Activated CD8-positive, alpha-beta T cell treated with anti-CD3 and anti-CD28 coated beads for 36 hours (primary cell): ENCODE results near the gene ZFYVE27. TPM values are rescaled to one million over a fixed set of nuclear protein-coding genes. Genes with fewer than 3 reads are reported as not detected.

ENCODE experiments used
- ATAC-seq: fragments of 200-7000 bp; cut with Tn5 transposase; one replicate; pipeline ENCODE4 v1.10.0; 2021; ENCODE audit warnings: mild to moderate bottlenecking, moderate library complexity
- CTCF ChIA-PET: fragments of 350-600 bp; sonication (Branson Sonifier 250); formaldehyde crosslinking; loops from one replicate; lab custom pipeline; 2021; ENCODE audit warnings: antibody characterized with exemption; lab: Charles Lee
- POLR2A ChIA-PET: fragments of 350-600 bp; sonication (Branson Sonifier 250); formaldehyde crosslinking; loops from one replicate; lab custom pipeline; 2021; ENCODE audit warnings: antibody characterized with exemption; lab: Charles Lee
- DNase-seq: peaks from one replicate; pipeline ENCODE4 v3.0.0-alpha.2; 2020
- H3K27ac Mint-ChIP-seq: one replicate; pipeline ENCODE4 v1.8.0; 2021; ENCODE audit warnings: mild to moderate bottlenecking, mixed read lengths
- H3K27me3 Mint-ChIP-seq: one replicate; pipeline ENCODE4 v1.8.0; 2021; ENCODE audit warnings: mixed read lengths
- H3K36me3 Mint-ChIP-seq: one replicate; pipeline ENCODE4 v1.8.0; 2021; ENCODE audit warnings: low read depth, mixed read lengths
- H3K4me1 Mint-ChIP-seq: one replicate; pipeline ENCODE4 v1.8.0; 2021; ENCODE audit warnings: low read depth, mixed read lengths
- H3K4me3 Mint-ChIP-seq: one replicate; pipeline ENCODE4 v1.8.0; 2021; ENCODE audit warnings: mild to moderate bottlenecking, moderate library complexity, mixed read lengths
- H3K9me3 Mint-ChIP-seq: one replicate; pipeline ENCODE4 v1.8.0; 2021; ENCODE audit warnings: mixed read lengths
- intact Hi-C: fragments of 100-400 bp; cut with micrococcal nuclease; formaldehyde crosslinking; loops from one replicate; pipeline ENCODE4 v1.10.0; 2022
- total RNA-seq, 2 experiments: library from RNA; stranded (reverse); gene quantifications; one replicate each; pipeline ENCODE4 v1.2.3, GENCODE V29; 2021
- TF ChIP-seq, protein P1 (sequence below): fragments of 200-600 bp; IDR thresholded peaks from one replicate; pipeline ENCODE4 v1.8.0; 2022; ENCODE audit warnings: antibody characterized with exemption, mild to moderate bottlenecking

The ZFYVE27 gene
- total RNA-seq, 2 experiments from 2014 or later = 18.1 to 20.1 TPM

DNA sequence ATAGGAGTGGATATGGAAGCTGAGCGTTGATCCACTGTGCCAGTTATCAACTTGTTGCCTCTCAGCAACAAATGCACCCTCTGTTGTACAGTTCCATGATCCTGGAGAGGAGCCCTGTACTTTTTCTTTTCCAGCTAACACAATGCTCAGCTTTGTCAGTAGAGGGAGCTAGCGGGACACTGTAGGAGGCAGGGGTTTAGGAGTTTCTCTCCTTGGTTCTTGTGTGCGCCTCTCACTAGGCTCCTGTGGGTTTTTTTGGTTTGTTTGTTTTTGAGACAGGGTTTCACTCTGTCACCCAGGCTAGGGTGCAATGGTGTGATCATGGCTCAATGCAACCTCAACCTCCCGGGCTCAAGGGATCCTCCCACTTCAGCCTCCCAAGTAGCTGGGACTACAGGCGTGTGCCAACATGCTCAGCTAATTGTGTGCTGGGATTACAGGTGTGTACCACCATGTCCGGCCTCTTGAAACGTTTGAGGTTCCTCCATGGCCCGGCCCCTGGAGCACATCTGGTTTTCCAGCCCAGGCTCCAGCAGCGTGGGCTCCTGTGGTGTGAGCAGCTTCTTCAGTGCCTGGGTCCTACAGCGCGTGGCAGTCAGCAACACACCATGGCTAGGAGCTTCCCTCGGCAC, 35.4 kb upstream of the ZFYVE27 start:
- Mint-ChIP-seq H3K27me3 (no peaks in the 10 kb centered on the region), H3K9me3 (no peaks in the 10 kb centered on the region), H3K4me3 (no peak overlapping the region), H3K36me3 (no peaks in the 10 kb centered on the region), H3K4me1 (no peaks in the 10 kb centered on the region), H3K27ac (no peak overlapping the region)
- intact Hi-C loops = no loop called here
- ChIA-PET POLR2A (interaction anchor here (1.0 to 1.5 kb wide), 3 partner anchors 9 to 60 kb away, joined by 3 to 5 read pairs (median 3); no protein-coding TSS in a partner anchor), CTCF (interaction anchor here (0.6 to 20.1 kb wide), 33 partner anchors 11 to 467 kb away, joined by 3 to 537 read pairs (median 4); partner anchors contain the start of genes AVPI1, MARVELD1 and ZFYVE27)
- TF ChIP-seq, protein P1, sequence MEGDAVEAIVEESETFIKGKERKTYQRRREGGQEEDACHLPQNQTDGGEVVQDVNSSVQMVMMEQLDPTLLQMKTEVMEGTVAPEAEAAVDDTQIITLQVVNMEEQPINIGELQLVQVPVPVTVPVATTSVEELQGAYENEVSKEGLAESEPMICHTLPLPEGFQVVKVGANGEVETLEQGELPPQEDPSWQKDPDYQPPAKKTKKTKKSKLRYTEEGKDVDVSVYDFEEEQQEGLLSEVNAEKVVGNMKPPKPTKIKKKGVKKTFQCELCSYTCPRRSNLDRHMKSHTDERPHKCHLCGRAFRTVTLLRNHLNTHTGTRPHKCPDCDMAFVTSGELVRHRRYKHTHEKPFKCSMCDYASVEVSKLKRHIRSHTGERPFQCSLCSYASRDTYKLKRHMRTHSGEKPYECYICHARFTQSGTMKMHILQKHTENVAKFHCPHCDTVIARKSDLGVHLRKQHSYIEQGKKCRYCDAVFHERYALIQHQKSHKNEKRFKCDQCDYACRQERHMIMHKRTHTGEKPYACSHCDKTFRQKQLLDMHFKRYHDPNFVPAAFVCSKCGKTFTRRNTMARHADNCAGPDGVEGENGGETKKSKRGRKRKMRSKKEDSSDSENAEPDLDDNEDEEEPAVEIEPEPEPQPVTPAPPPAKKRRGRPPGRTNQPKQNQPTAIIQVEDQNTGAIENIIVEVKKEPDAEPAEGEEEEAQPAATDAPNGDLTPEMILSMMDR = peak; percentile 89
- DNase-seq (peak; percentile 61), ATAC-seq (peak; percentile 99)

DNA sequence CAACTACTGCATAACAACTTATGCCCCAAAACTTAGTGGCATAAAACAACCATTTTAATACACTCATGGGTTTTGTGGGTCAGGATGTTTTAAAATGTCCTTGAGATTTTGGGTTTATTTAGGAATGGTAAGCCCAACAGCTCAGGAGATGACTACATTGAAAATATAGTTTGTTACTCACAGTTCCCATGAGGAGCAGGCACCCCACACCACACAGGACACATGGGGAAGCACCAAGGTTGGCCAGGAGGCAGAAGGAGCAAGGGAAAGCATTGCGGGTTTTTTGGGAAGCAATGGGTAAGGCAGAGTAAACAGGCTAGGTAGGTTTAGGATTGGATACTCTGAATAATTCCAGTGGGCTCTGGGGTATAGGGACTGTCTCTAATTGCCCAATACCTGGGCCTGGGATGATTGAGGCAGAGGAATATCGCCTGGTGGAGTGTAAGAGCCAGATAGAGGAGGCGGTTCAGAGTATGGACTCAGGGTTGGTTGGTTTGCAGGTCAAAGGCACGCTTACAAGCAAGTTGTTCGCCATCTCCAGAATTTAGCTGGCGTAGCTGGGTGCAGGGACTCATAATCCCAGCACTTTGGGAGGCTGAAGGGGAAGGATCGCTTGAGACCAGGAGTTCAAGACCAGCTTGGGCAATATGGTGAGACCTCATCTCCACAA, 33.4 kb upstream of the ZFYVE27 start:
- ATAC-seq = no peak
- TF ChIP-seq, protein P1 = no peak
- Mint-ChIP-seq H3K4me3 (no peak overlapping the region), H3K27me3 (peaks cover 2% of the 10 kb centered on the region), H3K4me1 (no peaks in the 10 kb centered on the region), H3K27ac (no peak overlapping the region), H3K36me3 (no peaks in the 10 kb centered on the region), H3K9me3 (no peaks in the 10 kb centered on the region)
- intact Hi-C loops = no loop called here
- ChIA-PET POLR2A (interaction anchor here (2.0 kb wide), 1 partner anchor 9 kb away, joined by 5 read pairs; no protein-coding TSS in a partner anchor), CTCF (interaction anchor here (0.7 to 20.1 kb wide), 8 partner anchors 9 to 165 kb away, joined by 3 to 537 read pairs (median 28); partner anchors contain the start of genes AVPI1, MARVELD1 and ZFYVE27)
- DNase-seq = no peak

DNA sequence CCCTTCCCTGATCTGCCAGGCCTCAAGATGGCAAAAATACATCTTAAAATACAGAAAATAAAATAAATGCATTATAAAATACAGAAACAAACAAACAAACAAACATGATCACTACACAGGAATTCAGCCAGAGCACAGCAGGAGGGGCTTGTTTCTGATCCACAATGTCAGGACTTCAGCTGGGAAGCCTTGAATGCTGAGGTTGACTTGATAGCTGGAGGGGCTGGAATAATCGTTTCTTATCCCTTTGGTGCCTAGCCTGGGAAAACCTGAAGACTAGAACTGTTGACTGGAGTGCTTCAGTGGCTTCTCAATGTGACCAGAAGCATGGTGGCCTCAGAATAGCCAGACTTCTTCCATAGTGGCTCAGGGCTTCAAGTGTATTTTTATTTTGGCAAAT, 32.6 kb upstream of the ZFYVE27 start:
- ATAC-seq = no peak
- ChIA-PET POLR2A (interaction anchor here (0.6 to 2.0 kb wide), 3 partner anchors 8 to 37 kb away, joined by 3 to 5 read pairs (median 3); no protein-coding TSS in a partner anchor), CTCF (interaction anchor here (0.7 to 20.1 kb wide), 7 partner anchors 8 to 165 kb away, joined by 3 to 537 read pairs (median 38); partner anchors contain the start of genes AVPI1, MARVELD1 and ZFYVE27)
- Mint-ChIP-seq H3K27ac (no peak overlapping the region), H3K4me1 (no peaks in the 10 kb centered on the region), H3K36me3 (no peaks in the 10 kb centered on the region), H3K4me3 (no peak overlapping the region), H3K27me3 (peaks cover 7% of the 10 kb centered on the region), H3K9me3 (no peaks in the 10 kb centered on the region)
- intact Hi-C loops = no loop called here
- TF ChIP-seq, protein P1 = no peak
- no peak for DNase-seq

DNA sequence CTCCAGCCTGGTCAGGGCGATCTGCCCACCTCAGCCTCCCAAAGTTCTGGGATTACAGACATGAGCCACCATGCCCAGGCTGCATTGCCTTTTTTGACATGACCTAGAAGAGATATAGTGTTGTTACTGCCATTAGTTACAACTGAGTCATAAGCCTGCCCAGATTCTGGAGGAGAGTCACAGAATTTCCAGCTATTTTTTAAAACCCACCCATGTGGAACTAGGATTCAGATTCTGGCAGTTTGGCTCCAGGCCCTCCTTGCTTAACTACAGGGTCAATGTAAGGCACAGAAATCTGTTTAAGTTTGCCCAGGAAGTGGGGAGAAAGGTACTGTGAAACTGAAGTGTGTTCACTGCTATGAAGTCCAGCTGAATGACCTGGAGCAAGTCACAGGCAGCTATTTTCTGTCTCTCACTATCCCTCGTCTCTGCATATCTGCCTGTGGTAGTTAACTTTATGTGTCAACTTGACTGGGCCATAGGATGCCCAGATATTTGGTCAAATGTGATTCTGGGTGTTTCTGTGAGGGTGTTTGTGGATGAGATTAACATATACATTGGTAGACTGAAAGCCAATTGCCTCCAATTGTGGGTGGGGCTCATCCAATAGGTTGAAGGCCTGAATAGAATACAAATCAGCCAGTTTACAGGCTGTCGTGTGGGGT, 31.8 kb upstream of the ZFYVE27 start:
- ATAC-seq (no peak), DNase-seq (no peak)
- Mint-ChIP-seq H3K4me3 (no peak overlapping the region), H3K9me3 (no peaks in the 10 kb centered on the region), H3K36me3 (no peaks in the 10 kb centered on the region), H3K4me1 (no peaks in the 10 kb centered on the region), H3K27me3 (peaks cover 10% of the 10 kb centered on the region), H3K27ac (no peak overlapping the region)
- intact Hi-C loops = no loop called here
- ChIA-PET POLR2A (interaction anchor here (0.6 to 1.4 kb wide), 2 partner anchors 9 to 244 kb away, joined by 3 read pairs; no protein-coding TSS in a partner anchor), CTCF (interaction anchor here (0.8 to 20.1 kb wide), 6 partner anchors 12 to 164 kb away, joined by 3 to 537 read pairs (median 28); partner anchors contain the start of genes AVPI1 and ZFYVE27)
- TF ChIP-seq, protein P1 = no peak
